Panc1 (cell line): ENCODE measurements around the gene LIX1L. TPM values are rescaled to one million over a fixed set of nuclear protein-coding genes. Genes with fewer than 3 reads are reported as not detected.

Experiments used
- ATAC-seq: fragments of 200-7000 bp; cut with Tn5 transposase; 2 replicates; pipeline ENCODE4 v1.9.1; 2020; ENCODE audit warnings: mild to moderate bottlenecking, moderate library complexity
- BruUV-seq: library from RNA; stranded (reverse); fragments of 400-500 nt; replicated peaks from 2 replicates; lab custom pipeline; 2021; lab: Mats Ljungman, UMichigan
- CTCF ChIA-PET: fragments of 300-600 bp; sonication (Branson Sonifier 250); formaldehyde crosslinking; loops from one replicate; lab custom pipeline; 2022; ENCODE audit warnings: antibody characterized with exemption; lab: Charles Lee
- POLR2A ChIA-PET: fragments of 300-600 bp; sonication (Branson Sonifier 250); formaldehyde crosslinking; loops from one replicate; lab custom pipeline; 2022; ENCODE audit warnings: antibody characterized with exemption; lab: Charles Lee
- DNase-seq: peaks from one replicate; pipeline ENCODE4 v3.0.0-alpha.2; 2010; ENCODE audit warnings: low read depth, low spot score
- H3K27ac ChIP-seq: 2 replicates; pipeline ENCODE4 v1.5.1; 2011; ENCODE audit warnings: mild to moderate bottlenecking, low read length, inconsistent platforms
- H3K27me3 ChIP-seq: fragments of 200-500 bp; sonication (Bioruptor generic); 2 replicates; pipeline ENCODE4 v1.6.0; 2014; ENCODE audit warnings: low read length, inconsistent platforms; ENCODE audit not compliant: control insufficient read depth, insufficient read depth
- H3K36me3 ChIP-seq: fragments of 200-500 bp; sonication (Bioruptor generic); 2 replicates; pipeline ENCODE4 v1.5.1; 2014; ENCODE audit warnings: inconsistent platforms, mild to moderate bottlenecking, low read length, moderate library complexity; ENCODE audit not compliant: control insufficient read depth, insufficient read depth
- H3K4me1 ChIP-seq: 2 replicates; pipeline ENCODE4 v1.5.1; 2011; ENCODE audit warnings: inconsistent platforms, mild to moderate bottlenecking, low read length, moderate library complexity; ENCODE audit not compliant: control insufficient read depth, insufficient read depth
- H3K4me3 ChIP-seq, 2 experiments: 2 replicates each; pipeline ENCODE4 v1.5.1; 2011 to 2012; ENCODE audit warnings: low read depth in 2 of 2, low read length in 2 of 2, mild to moderate bottlenecking in 2 of 2, inconsistent platforms in 1 of 2, moderate library complexity in 1 of 2
- H3K9me3 ChIP-seq: fragments of 200-500 bp; sonication (Bioruptor generic); 2 replicates; pipeline ENCODE4 v1.5.1; 2014; ENCODE audit warnings: low read depth, mild to moderate bottlenecking, inconsistent platforms, low read length, moderate library complexity; ENCODE audit not compliant: control insufficient read depth, insufficient read depth
- POLR2AphosphoS5 ChIP-seq: IDR thresholded peaks from 2 replicates; pipeline ENCODE4 v1.6.1; 2012; ENCODE audit warnings: mild to moderate bottlenecking, low read depth, low read length, moderate library complexity
- SIN3A ChIP-seq: IDR thresholded peaks from 2 replicates; pipeline ENCODE4 v1.6.1; 2012; ENCODE audit warnings: low read depth, mild to moderate bottlenecking, low read length, moderate library complexity, borderline replicate concordance; ENCODE audit not compliant: insufficient read depth
- TCF7L2 ChIP-seq: IDR thresholded peaks from 2 replicates; pipeline ENCODE4 v1.6.1; 2011; ENCODE audit warnings: mild to moderate bottlenecking, low read depth, low read length, inconsistent platforms
- in situ Hi-C: cut with HindIII; loops from 2 replicates; pipeline ENCODE4 v1.10.0; 2016; ENCODE audit warnings: low sequenced_read_pairs, low pct_unique_long_range_greater_than_20kb
- intact Hi-C: fragments of 100-400 bp; cut with micrococcal nuclease; formaldehyde crosslinking; loops from one replicate; pipeline ENCODE4 v1.10.0; 2022; ENCODE audit not compliant: unreplicated experiment
- total RNA-seq: library from RNA; stranded (reverse); gene quantifications from one replicate; pipeline ENCODE4 v1.2.1, GENCODE V29; 2021; ENCODE audit not compliant: unreplicated experiment
- TF ChIP-seq, protein P1 (sequence below): fragments of 450-650 bp; IDR thresholded peaks from 2 replicates; pipeline ENCODE4 v1.5.1; 2017; ENCODE audit warnings: mild to moderate bottlenecking
- TF ChIP-seq, protein P2 (sequence below), 2 experiments: IDR thresholded peaks; 2 replicates each; pipeline ENCODE4 v1.6.1; 2011 to 2012; ENCODE audit warnings: low read depth in 2 of 2, control low read depth in 1 of 2, low read length in 1 of 2, mild to moderate bottlenecking in 1 of 2, moderate library complexity in 1 of 2; ENCODE audit not compliant: insufficient read depth in 1 of 2

LIX1L gene
- total RNA-seq, 1 experiment from 2014 or later = 23.3 TPM

DNA sequence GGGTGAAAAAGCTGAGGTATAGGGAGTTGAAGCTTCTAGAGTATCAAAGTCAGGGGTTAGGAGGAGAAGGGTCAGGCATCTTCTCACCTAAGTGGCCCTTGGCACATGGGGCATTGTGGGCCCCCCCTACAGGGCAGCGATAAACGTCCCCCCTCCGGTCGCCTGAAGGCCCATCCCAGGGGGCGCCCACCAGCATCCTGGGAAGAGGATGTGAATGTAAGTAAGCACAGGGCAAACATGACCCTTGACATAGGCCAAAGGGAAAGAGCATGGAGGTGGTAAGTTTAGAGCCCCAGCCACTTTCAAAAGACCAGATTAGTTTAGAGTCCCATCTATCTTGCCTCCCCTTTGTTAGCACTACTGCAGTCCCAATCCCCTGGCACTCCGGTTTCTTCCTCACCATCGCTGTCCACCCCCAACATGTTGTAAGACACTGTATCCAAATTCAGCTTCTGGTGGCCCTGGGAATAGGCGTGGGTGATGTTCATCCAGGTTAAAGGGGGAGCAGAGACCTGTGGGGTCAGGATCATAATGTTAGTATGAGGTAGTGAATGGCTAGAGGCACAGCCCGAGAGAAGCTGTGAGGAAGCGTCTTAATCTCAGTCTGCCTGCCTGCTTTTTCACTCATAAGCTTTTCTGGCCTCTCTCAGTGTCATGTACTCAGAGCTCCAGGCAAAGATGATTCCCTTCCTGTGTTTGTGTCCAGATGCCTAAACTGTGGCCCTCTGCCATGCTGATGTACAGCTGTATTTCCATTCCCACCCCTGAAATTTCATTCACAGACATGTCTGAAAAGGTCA lies 50.7 kb downstream of the LIX1L start:
- intact Hi-C loops (no loop called here), in situ Hi-C loops (no loop called here)
- CTCF ChIA-PET = interaction anchor here (0.6 to 0.7 kb wide), 4 partner anchors 12 to 100 kb away, joined by 3 to 5 read pairs (median 3); partner anchors contain the start of genes PEX11B and PIAS3
- H3K36me3 ChIP-seq = peaks cover 5% of the 10 kb centered on the region
- H3K27me3 ChIP-seq = no peaks in the 10 kb centered on the region
- no TSS peak for BruUV-seq
- no peak overlapping the region for H3K4me3 ChIP-seq
- no peaks in the 10 kb centered on the region for H3K9me3 ChIP-seq
- 0 out of 2 replicates have a peak, but pooled peaks have one; percentile 32 for ATAC-seq
- H3K4me1 ChIP-seq = peaks cover 13% of the 10 kb centered on the region
- no peak for DNase-seq
- peak overlapping the region; percentile 58; the same call in 1 of the 2 replicates for H3K27ac ChIP-seq
- POLR2A ChIA-PET = no interaction called here
- TF ChIP-seq, protein P1, sequence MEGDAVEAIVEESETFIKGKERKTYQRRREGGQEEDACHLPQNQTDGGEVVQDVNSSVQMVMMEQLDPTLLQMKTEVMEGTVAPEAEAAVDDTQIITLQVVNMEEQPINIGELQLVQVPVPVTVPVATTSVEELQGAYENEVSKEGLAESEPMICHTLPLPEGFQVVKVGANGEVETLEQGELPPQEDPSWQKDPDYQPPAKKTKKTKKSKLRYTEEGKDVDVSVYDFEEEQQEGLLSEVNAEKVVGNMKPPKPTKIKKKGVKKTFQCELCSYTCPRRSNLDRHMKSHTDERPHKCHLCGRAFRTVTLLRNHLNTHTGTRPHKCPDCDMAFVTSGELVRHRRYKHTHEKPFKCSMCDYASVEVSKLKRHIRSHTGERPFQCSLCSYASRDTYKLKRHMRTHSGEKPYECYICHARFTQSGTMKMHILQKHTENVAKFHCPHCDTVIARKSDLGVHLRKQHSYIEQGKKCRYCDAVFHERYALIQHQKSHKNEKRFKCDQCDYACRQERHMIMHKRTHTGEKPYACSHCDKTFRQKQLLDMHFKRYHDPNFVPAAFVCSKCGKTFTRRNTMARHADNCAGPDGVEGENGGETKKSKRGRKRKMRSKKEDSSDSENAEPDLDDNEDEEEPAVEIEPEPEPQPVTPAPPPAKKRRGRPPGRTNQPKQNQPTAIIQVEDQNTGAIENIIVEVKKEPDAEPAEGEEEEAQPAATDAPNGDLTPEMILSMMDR = no peak
- TF ChIP-seq SIN3A = no peak
- no peak for TF ChIP-seq POLR2AphosphoS5
- TF ChIP-seq TCF7L2 = no peak

DNA sequence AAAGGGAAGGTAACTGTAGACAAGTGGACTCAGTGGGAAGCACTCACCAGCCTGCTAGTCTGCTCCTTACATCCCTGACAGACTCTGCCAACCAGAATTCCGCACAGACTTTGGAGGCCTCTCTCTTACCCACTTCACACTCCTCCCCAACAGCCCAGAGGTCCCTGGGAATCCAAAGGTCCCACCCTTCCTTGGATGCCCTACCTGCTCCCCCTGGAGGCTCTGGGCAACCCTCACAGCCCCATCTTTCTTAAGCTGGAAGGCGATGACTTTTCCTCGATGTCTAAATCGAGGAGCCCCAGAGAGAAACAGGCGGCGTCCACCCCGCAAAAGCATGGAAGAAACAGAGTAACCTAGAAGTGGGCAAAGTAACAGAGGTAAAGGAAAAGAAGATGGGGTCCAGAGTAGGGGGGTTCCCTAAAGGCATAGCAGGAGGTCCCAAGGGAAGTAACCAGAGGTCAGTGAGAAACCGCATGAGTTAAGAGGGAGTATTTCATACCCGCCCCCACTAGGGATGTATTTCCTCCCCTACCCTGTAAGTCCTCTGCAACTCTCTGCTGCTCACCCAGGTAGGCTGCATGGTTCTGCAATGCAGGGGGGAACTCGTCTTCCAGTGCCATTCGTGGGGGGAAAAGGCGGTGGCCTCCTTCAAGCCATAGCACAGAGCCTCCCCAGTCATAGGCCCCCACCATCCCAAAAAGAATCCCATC lies 56.4 kb downstream of the LIX1L start:
- CTCF ChIA-PET = no interaction called here
- no peaks in the 10 kb centered on the region for H3K36me3 ChIP-seq
- POLR2A ChIA-PET = no interaction called here
- in situ Hi-C loops = no loop called here
- no peaks in the 10 kb centered on the region for H3K9me3 ChIP-seq
- TF ChIP-seq, protein P1 = no peak
- TF ChIP-seq TCF7L2 = no peak
- TF ChIP-seq, protein P2, sequence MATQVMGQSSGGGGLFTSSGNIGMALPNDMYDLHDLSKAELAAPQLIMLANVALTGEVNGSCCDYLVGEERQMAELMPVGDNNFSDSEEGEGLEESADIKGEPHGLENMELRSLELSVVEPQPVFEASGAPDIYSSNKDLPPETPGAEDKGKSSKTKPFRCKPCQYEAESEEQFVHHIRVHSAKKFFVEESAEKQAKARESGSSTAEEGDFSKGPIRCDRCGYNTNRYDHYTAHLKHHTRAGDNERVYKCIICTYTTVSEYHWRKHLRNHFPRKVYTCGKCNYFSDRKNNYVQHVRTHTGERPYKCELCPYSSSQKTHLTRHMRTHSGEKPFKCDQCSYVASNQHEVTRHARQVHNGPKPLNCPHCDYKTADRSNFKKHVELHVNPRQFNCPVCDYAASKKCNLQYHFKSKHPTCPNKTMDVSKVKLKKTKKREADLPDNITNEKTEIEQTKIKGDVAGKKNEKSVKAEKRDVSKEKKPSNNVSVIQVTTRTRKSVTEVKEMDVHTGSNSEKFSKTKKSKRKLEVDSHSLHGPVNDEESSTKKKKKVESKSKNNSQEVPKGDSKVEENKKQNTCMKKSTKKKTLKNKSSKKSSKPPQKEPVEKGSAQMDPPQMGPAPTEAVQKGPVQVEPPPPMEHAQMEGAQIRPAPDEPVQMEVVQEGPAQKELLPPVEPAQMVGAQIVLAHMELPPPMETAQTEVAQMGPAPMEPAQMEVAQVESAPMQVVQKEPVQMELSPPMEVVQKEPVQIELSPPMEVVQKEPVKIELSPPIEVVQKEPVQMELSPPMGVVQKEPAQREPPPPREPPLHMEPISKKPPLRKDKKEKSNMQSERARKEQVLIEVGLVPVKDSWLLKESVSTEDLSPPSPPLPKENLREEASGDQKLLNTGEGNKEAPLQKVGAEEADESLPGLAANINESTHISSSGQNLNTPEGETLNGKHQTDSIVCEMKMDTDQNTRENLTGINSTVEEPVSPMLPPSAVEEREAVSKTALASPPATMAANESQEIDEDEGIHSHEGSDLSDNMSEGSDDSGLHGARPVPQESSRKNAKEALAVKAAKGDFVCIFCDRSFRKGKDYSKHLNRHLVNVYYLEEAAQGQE (IDR thresholded peaks at IDR 0.05; ENCODE audit: insufficient read depth in 1 of 2, low read depth in 2 of 2, low read length in 1 of 2) = no peak
- no peak for TF ChIP-seq SIN3A
- no peak for TF ChIP-seq POLR2AphosphoS5
- no peak overlapping the region for H3K4me3 ChIP-seq
- ATAC-seq = no peak
- no peaks in the 10 kb centered on the region for H3K4me1 ChIP-seq
- intact Hi-C loops = no loop called here
- no TSS peak for BruUV-seq
- H3K27me3 ChIP-seq = no peaks in the 10 kb centered on the region
- no peak overlapping the region for H3K27ac ChIP-seq
- DNase-seq = no peak
